Fibroblast of the conjunctiva (primary cell): ENCODE results near the gene P2RY4.
"Not testable (repeated sequence)": the region's sequence is repeated elsewhere in the genome, so short reads cannot be mapped to it uniquely, and the experiment has no call there.

Experiments
- DNase-seq: peaks from one replicate; pipeline ENCODE4 v3.0.0-alpha.2; 2010; ENCODE audit warnings: low read depth

The P2RY4 gene

GRCh38 chrX:70260104-70260503 is at the start of gene P2RY4:
P2RY4 (minus strand) TSS chrX:70260204; CDS start chrX:70259624, 580 bp downstream.
- no peak for DNase-seq

GRCh38 chrX:70301716-70302115 is 41.7 kb upstream of the P2RY4 start:
- DNase-seq = no peak

DNA sequence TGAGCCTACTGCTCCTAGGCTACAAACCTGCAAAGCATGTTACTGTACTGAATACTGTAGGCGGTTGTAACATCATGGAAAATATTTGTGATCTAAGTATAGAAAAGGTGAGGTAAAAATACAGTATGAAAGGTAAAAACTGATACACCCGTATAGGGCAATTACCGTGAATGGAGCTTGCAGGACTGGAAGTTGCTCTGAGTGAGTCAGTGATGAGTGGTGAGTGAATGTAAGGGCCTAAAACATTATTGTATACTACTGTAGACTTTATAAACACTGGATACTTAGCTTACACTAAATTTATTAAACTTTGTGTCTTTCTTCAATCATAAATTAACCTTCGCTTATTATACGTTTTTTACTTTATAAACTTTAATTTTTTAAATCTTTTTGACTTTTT is 33.6 kb upstream of the P2RY4 start:
- DNase-seq = no peak

GRCh38 chrX:70292788-70293187 is 32.8 kb upstream of the P2RY4 start:
- DNase-seq = no peak

GRCh38 chrX:70289793-70290770 is 30.1 kb upstream of the P2RY4 start, which contains the start of the genes KIF4A and PDZD11:
KIF4A (plus strand) TSS chrX:70290104; CDS start chrX:70290459, 355 bp downstream.
PDZD11 (minus strand) TSS chrX:70289927; CDS start chrX:70289341, 586 bp downstream.
- DNase-seq = peak; percentile 61

GRCh38 chrX:70289168-70289792 is 29.3 kb upstream of the P2RY4 start:
- DNase-seq = no peak

- DNase-seq = no peak
Observed at GRCh38 chrX:70281951-70282350, 21.9 kb upstream of the P2RY4 start, which contains the start of gene RAB41. RAB41 (plus strand) TSS chrX:70282172; CDS start chrX:70282218, 46 bp downstream.

DNA sequence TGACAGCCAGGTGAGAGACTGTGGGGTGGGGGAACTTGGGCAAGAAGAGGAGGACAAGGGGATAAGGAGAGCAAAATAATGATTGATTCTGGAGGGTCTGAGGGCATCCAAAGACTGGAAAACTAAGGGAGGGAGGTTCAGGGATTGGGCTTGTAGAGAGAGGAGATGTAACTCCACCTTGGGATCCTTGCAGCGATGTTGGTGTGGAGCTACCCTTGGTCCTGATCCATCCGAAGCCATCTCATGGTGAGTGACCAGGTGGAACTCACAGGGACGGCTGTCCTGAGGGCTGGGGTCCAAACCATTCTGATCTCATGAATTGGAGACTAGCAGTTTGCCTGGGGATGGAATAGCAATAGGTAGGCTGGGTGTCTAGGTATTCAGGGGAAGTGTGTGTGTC is 20.6 kb upstream of the P2RY4 start:
- DNase-seq = no peak

DNA sequence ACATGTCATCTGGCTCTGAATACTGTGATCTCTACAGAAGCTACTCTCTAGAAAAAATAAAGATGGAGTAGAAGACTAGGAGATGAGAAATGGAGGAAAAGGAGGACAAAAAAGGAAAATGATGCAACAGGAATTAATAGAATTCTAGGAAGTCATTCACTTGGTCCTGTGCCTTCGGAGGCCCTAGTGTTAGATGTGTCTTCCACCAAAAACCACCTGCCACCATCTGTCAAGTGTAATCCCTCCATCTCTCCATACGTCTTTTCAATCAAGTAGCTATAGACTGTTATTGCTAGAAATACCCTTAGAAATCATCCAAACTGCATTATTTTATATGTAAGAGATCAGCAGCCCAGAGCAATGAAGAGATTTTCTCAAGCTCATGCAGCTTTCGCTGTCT is 19.1 kb upstream of the P2RY4 start:
- DNase-seq = no peak

DNA sequence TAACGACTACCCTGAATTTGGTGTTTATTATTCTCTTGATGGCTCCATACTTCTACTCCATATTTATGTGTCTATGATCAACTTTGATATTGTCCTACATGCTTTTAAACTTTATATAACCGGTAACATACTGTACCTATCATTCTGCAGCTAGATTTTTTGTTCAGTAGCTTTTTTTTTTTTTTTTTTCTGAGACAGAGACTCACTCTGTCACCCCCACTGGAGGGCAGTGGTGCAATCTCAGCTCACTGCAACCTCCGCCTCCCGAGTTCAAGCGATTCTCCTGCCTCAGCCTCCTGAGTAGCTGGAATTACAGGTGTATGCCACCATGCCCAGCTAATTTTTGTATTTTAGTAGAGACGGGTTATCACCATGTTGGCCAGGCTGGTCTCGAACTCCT is 14.0 kb upstream of the P2RY4 start:
- DNase-seq = not testable (repeated sequence)

- DNase-seq = no peak
Observed at GRCh38 chrX:70268034-70268433, 8.0 kb upstream of the P2RY4 start, which contains the start of gene ARR3. ARR3 (plus strand) TSS chrX:70268334; CDS start chrX:70269386, 1,052 bp downstream.

- DNase-seq = no peak
Observed at GRCh38 chrX:70264784-70265183, 4.8 kb upstream of the P2RY4 start.

GRCh38 chrX:70262952-70263567 is 3.1 kb upstream of the P2RY4 start:
- DNase-seq = peak; percentile 6

DNA sequence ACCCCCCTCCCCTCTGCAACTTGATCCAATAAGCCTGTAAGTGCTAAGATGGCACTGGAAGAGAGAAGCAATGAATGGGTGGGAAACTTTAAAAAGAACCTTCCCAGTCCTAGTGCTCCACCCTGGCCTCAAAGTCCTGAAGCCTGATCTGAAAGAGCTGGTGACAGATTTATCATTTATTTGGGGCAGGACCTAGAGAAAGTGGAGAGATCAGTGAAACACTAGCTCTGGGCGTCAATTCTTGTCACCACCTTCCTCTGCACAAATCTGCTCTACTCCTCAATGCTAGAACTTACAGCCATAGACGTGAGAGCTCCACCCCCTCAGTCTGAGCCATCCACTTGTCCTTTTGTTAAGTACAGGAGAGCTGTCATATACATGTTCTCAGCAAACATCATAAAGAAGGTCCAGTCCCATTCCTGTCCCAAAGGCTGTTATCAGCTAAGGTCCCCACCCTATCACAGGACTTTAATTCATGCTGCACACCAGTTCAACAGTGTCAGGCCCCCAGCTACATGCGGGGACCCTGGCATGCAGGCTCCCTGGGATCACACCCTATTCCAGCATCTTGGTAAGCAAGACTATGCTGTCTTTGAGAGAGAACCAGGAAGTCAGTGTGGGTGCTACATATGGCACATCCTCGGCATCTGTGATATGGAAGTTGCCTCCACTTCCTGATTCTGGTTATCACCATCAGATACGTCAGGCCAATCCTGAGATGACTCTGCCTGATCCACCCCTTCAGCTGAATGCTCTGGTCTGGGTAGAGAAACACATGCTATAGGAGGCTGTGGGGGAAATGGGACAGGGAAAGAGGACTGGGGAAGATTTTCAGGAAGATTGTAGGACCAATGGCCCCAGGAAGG is 2.3 kb downstream of the P2RY4 start:
- no peak for DNase-seq

DNA sequence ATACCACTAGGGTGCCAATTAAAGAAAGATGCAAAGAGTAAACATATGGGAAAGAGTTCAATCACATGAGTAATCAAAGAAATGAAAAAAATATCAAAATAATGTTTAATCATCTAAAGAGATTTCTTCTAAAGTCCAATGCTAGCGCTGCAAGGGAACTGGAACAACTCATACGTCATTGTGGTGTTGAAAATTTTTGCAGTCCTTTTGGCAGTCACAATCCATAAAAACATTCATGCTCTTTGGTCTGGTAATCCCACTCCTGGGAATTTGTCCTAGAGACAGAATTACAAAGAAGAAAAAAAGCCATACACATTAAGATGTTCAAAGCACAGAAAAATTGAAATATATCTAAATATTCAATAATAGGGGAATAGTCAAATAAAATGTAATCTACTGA is 4.6 kb downstream of the P2RY4 start:
- DNase-seq = no peak

DNA sequence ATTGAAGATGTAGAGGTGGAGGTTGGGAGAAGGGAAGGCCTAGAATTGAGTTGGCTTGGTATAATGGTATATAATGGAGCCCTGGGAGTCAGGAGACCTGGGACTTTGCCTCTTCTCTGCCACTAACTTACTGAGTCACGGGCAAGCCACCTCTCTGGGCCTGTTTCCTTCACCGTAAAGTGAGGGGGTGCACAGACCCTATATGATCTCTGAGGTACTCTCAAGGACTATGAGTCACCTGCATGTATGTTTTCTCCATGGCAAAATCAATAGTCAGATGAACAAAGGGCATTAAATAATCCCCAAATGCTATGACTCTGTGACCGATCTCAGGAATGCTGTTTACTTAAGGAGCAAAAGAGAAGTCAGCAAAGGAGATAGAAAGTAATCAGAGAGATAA is 5.1 kb downstream of the P2RY4 start:
- DNase-seq = no peak

- DNase-seq = no peak
Observed at GRCh38 chrX:70254063-70254400, 6.0 kb downstream of the P2RY4 start.

- DNase-seq = no peak
Observed at GRCh38 chrX:70253377-70254062, 6.5 kb downstream of the P2RY4 start.

- no peak for DNase-seq
Observed at GRCh38 chrX:70252491-70252890, 7.5 kb downstream of the P2RY4 start.

GRCh38 chrX:70247252-70247651 is 12.8 kb downstream of the P2RY4 start:
- no peak for DNase-seq

DNA sequence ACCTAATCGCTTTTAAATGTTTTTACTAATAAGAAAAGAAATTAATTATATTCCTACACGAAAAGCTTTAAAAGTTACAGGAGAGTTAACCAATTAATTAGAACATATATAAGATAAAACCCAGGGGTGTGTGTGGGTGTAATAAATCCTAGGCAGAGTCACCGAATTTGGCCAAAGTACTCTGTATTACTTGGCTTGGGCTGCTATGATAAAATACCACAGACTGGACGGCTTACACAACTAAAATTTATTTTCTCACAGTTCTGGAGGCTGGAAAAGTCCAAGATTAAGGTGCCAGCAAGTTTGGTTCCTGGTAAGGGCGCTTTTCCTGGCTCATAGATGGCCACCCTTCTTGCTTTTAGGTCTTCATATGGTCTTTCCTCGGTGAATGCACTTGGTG is 15.1 kb downstream of the P2RY4 start:
- DNase-seq = no peak
